Measurements from ENCODE around the gene SNX22.

- no peak for TF ChIP-seq CTCF (IDR thresholded peaks at IDR 0.05)
- TF ChIP-seq POLR2A (IDR thresholded peaks at IDR 0.05): no peak
These were observed 40.7 kb downstream of the SNX22 start for GRCh38 chr15:64191971-64192830.

Measured in upper lobe of left lung (tissue), 4 donors.